Epidermal melanocyte (primary cell): ENCODE data around the gene VPS16.

ENCODE experiments used
- DNase-seq: peaks from one replicate; pipeline ENCODE4 v3.0.0; 2011; ENCODE audit warnings: low spot score; ENCODE audit not compliant: insufficient read length

The VPS16 gene

GRCh38 chr20:2840138-2840966 lies at the start of gene VPS16, which contains the start of gene PCED1A:
Gene VPS16, plus strand, starts transcription at chr20:2840745. Its CDS starts 30 bp downstream, at chr20:2840775.
Gene PCED1A, minus strand, starts transcription at chr20:2840655. Its CDS starts 743 bp downstream, at chr20:2839912.
- DNase-seq: peak; percentile 96

GRCh38 chr20:2793471-2793870 lies 47.1 kb upstream of the VPS16 start:
- peak; percentile 15 for DNase-seq

GRCh38 chr20:2794202-2794748 lies 46.3 kb upstream of the VPS16 start:
- no peak for DNase-seq

- DNase-seq: no peak
These were observed 45.6 kb upstream of the VPS16 start for GRCh38 chr20:2794866-2795447.

GRCh38 chr20:2795451-2795850 lies 45.1 kb upstream of the VPS16 start:
- no peak for DNase-seq

- no peak for DNase-seq
These were observed 44.4 kb upstream of the VPS16 start for GRCh38 chr20:2796011-2796660.

GRCh38 chr20:2797136-2797983 lies 43.2 kb upstream of the VPS16 start:
- DNase-seq: no peak

GRCh38 chr20:2798095-2798805 lies 42.3 kb upstream of the VPS16 start:
- no peak for DNase-seq

GRCh38 chr20:2798814-2799213 lies 41.7 kb upstream of the VPS16 start:
- DNase-seq: no peak

GRCh38 chr20:2799271-2799670 lies 41.3 kb upstream of the VPS16 start:
- DNase-seq: no peak

GRCh38 chr20:2799688-2800520 lies 40.6 kb upstream of the VPS16 start:
- no peak for DNase-seq

GRCh38 chr20:2800521-2801285 lies 39.8 kb upstream of the VPS16 start, which contains the start of gene CPXM1:
Gene CPXM1, minus strand, starts transcription at chr20:2800627. Its CDS starts 55 bp downstream, at chr20:2800572.
- DNase-seq: peak; percentile 5

- DNase-seq: no peak
These were observed 39.2 kb upstream of the VPS16 start for GRCh38 chr20:2801286-2801728.

GRCh38 chr20:2804041-2804828 lies 36.3 kb upstream of the VPS16 start:
- no peak for DNase-seq

GRCh38 chr20:2804852-2805688 lies 35.5 kb upstream of the VPS16 start:
- no peak for DNase-seq

GRCh38 chr20:2805689-2806350 lies 34.7 kb upstream of the VPS16 start:
- DNase-seq: no peak
